Measurements from ENCODE around the gene PLD1.

- no peak for TF ChIP-seq CTCF (IDR thresholded peaks at IDR 0.05; ENCODE audit: low read depth, low read length, poor library complexity, severe bottlenecking)
- TF ChIP-seq EZH2phosphoT487 (IDR thresholded peaks at IDR 0.05; ENCODE audit: borderline replicate concordance, low read length) = no peak
Measured at GRCh38 chr3:171815973-171816595, 5.8 kb upstream of the PLD1 start.
